ENCODE results near the gene TAF8.

Gene TAF8

DNA sequence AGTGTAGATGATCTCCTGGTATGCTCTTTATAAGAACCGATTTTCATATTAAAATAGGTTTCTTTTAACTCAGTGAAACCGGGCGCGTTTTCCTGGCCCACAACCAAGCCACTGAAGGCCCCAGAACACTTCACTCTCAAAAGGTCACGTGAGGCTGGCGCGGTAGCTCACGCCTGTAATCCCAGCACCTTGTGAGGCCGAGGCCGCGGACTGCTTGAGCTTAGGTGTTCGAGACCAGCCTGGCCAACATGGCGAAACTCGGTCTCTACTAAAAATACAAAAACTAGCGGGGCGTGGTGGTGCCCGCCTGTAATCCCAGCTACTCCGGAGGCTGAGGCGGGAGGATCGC, 402 bp upstream of the TAF8 start:
- DNase-seq (ENCODE audit: extremely low read depth in 1 of 2, low read depth in 1 of 2) = peak in 1 of 2 donors; percentile 50

DNA sequence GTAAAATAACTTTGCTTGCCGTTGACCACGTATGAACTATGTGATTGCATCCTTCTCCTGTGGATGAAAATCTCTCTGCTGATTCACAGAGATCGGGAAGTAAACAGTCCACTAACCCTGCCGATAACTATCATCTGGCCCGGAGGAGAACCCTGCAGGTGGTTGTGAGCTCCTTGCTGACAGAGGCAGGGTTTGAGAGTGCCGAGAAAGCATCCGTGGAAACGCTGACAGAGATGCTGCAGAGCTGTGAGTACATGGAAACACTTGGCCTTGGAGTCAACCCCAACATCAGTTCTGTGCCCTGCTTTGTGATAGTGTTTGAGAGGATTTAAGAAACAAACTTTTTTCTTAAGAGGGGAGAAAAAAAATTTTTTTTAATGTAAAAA, 937 bp downstream of the TAF8 start:
- no peak for DNase-seq (ENCODE audit: extremely low read depth in 1 of 2, low read depth in 1 of 2)

DNA sequence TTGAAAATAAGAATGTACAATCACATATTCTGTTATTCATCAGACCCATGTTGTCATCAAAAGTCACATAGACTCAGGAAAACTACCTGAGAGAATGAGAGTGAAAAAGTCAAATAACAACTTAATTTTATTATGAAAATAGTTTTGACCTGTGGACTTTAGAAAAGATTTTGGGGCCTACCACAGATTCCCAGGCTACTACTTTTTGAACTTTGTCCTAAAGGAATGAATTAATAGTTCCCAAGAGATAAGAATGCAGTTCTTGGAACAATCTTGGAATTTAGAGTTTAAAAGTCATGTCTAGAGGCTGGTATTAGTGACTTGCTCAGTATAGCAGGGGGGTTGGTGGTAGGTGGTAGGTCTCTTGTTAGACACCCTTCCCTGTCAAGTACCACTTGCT, 3.3 kb downstream of the TAF8 start:
- DNase-seq (ENCODE audit: extremely low read depth in 1 of 2, low read depth in 1 of 2) = no peak

DNA sequence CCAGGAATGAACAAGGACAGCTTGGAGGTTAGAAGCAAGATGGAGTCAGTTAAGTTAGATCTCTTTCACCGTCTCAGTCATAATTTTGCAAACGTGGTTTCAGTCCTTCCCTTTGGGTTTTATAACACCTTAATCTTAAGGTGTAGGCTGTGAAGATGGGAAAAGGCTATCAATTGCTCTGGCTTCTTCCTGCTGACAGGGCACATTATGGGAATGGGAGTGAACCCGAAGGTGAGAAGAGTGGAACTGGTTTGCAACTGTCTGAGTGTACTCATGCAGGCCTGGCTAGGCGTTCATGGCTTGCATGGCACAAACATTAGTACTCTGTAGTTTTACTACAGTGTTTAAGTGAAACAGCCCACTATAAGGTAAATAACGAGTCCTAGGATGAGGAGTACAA, 9.4 kb downstream of the TAF8 start:
- no peak for DNase-seq (ENCODE audit: extremely low read depth in 1 of 2, low read depth in 1 of 2)

DNA sequence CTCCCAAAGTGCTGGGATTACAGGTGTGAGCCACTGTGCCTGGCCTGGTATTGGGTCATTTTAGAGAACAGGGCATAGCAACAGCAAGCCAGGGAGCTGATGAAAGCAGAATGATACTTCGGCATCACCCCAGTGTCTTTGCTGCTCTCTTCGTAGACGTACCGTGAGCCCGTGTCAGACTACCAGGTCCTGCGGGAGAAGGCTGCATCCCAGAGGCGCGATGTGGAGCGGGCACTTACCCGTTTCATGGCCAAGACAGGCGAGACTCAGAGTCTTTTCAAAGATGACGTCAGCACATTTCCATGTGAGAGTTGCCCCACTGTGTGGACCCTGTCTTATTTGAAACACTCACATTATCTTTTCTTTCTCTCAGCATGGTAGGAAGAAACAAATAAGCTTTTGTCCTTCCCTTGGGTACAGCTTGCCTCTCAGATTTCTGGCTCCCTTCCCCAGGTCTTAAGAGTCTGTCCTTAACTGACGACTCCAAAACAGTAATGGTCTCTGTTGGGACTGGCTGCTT, 15.9 kb downstream of the TAF8 start:
- DNase-seq (ENCODE audit: extremely low read depth in 1 of 2, low read depth in 1 of 2) = no peak

DNA sequence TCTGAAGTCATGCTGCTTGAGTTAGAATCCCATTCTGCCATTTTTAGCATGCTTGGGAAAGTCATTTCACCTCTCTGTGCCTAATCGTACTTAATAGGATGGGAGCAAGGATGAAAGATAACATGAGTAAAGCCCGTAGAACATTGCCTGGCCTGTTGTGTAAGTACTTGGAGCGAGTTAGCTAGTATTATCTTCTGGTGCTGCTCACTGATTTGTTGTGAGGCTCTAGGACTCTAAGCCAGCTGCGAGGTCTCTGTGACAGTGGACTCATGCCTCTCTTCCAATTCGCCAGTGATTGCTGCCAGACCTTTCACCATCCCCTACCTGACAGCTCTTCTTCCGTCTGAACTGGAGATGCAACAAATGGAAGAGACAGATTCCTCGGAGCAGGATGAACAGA, 17.8 kb downstream of the TAF8 start:
- no peak for DNase-seq (ENCODE audit: extremely low read depth in 1 of 2, low read depth in 1 of 2)

DNA sequence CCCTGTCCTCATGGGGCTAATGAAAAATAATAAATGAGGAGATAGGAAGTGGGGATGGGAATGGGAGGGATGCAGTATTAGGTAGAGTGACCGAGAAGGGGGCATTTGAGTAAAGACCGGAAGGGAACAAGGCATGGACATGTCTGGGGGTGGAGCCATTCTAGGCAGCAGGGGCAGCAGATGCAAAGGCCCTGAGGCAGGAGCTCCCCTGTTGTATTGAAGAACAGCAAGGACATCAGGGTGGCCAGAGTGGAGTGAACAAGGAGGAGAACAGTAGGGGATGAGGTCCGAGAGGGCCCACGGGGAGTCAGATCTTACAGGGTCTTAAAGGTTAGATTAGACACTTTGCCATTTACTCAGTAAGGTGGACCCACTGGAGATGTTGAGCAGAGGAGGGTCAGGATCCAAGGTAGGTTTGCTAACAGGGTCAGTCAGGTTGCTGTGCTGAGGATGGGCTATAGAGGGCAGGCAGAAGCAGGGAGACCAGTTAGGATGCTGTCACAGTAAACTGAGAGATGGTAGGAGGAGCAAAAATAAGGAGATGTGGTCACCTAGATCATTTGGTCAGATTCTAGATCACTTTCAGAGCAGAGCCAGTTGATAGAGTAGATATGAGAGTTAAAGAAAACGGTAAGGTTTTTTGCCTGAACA, 18.7 kb downstream of the TAF8 start:
- DNase-seq (ENCODE audit: extremely low read depth in 1 of 2, low read depth in 1 of 2) = no peak

DNA sequence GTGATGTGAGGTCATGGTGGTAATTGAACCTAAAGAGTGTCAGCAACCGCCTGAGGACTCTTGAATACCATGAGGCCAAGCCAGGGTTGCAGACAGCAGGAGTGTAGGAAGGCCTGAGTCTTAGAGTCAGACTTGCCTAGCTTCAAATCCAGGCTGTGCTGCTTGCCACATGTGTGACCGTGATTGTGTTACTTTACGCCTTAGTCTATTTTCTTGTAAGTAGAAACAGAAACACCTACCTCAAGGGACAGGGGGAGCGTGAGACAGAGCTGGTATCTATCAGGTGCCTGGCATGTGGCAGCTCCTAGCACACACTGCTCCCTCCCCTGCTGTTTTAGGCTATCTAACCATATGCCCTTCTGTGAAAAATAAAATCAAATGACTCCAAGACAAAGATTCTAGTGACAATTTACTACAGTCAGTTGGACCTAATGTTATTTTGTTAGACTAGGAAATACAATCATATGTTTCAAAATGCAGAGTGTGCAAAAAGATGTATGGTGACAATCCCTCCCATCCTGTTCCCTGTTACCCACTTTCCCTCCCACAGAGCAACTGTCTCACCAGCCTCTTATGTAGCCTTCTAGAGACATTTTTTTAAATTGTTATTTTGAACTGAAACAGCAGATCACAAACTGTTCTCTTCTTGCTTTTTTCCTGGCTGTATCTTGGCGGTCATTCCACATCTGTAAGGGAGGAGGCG, 21.7 kb downstream of the TAF8 start:
- DNase-seq (ENCODE audit: extremely low read depth in 1 of 2, low read depth in 1 of 2) = no peak

DNA sequence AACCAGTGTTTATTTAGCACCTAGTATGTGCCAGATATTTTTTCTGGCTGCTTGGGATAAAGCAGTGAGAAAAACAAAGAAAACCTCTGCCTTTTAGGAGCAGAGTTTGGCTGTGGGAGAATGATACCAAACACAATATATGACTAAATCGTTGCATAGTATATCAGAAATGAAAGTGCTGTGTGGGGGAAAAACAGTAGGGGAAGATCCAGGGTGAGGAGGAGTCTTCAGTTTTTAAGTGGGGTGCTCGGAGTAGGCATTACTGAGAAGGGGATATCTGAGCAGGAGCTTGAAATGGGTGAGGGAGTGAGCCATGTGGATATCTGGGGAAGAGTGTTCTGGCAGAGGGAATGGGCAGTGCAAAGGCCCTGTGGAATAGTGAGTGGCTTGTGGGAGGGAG, 23.0 kb downstream of the TAF8 start:
- no peak for DNase-seq (ENCODE audit: extremely low read depth in 1 of 2, low read depth in 1 of 2)

DNA sequence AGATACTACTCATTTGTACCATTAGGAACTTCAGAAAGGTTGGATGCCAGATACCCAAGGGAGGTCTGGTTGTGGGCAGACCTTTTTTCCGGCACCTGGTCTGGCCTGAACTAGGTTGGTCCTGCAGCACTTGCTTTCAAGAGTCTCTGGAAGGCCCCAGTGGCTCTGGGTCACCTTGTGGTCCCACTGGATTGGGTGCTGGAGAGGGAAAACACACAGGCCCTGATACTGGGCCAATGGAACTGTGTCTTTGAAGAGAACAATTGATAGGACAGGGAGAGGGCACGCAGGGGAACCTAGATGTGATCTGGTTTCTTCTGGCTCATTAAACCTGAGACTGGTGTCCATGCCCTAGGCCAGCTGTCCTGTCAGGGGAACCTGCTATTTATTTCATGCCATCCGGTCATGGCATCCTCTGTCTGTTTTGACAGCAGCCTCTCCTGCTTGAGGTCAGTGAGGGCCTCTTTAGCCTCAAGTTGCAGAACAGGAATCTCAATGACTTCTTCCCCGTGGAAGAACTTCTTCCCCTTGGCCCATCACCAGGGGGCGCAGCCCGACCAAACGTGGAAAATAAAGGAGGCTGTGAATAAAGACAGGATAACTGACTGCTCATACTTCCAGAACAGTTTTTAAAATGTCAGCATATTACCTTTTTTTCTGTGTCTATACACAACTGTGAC, 25.0 kb downstream of the TAF8 start:
- DNase-seq (ENCODE audit: extremely low read depth in 1 of 2, low read depth in 1 of 2) = peak in 1 of 2 donors; percentile 52

DNA sequence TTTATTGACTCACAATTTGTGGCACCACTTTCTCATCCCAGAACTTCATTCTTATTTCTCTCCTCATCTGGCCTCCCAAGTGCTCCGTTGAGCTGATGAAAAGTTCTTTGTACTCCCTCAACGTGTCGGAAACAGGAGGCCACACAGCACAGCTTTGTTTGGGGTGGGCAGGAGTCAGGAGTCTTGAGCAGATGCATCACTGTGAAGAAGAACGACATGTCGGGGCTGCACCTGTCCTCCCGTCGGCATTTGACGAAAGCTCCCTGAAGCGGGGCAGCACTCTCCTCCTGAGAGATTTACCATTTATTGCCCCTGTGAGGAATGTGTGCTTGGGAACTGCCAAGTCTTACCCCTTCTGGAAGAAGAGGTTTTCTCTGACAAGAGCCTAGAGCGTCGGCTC, 28.1 kb downstream of the TAF8 start:
- no peak for DNase-seq (ENCODE audit: extremely low read depth in 1 of 2, low read depth in 1 of 2)

DNA sequence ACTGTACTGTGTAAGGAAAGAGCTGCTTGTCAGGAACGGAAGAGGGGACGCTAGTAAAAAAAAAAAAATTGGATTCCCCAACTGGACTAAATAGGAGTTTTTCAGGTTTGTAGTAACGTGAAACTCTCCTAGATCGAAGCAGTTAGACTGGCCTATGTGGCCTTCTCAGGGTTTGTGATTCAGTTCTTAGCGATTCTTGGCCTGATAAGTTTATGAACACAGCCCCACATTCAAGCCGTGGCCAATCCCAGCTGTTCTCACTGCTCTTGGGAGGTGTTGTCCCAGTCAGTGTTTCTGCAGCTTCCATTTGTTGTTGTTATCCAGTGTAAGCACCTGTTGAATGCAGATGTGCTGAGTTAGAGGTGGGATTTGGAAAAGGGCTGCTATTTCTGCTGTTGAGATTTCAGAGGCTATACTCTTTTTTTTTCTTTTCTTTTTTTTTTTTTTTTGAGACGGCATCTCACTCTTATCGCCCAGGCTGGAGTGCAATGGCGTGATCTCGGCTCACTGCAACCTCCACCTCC, 29.7 kb downstream of the TAF8 start:
- DNase-seq (ENCODE audit: extremely low read depth in 1 of 2, low read depth in 1 of 2) = no peak

DNA sequence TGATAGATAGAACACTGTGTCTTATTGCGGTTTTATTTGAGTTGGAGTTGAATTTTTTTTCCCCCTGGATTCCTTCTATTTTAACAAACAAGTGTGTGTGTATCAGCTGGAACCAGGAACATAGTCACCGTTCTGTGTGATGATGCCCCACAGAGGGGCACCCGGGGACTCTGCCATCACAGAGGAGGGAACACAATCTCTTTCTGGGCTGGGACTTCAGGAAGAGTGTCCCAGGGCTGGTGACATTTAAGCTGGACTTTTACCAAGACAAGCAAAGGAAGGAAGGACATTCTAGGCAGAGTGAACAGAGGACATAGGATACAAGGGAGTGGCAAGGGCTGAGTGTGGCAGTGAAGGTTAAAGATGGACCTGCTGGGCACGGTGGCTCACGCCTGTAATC, 33.2 kb downstream of the TAF8 start:
- DNase-seq (ENCODE audit: extremely low read depth in 1 of 2, low read depth in 1 of 2) = no peak

DNA sequence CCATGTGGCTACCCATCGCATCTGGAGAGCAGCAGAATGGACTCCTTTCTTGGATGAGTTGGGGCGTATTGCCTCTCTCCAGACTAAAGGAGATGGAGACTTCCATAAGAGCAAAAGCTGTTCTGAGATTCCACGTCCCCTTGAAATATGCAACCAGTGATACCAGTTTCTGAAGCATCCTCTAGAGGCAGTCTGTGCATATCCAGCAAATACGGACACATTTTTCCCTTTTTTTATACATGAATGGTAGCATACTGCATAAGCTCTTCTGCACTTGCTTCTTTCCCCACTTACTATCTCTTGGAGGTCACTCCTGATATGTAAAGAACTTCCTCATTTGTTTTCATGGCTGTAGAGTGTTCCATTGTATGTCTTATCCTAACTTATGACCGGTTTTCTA, 34.6 kb downstream of the TAF8 start:
- no peak for DNase-seq (ENCODE audit: extremely low read depth in 1 of 2, low read depth in 1 of 2)

DNA sequence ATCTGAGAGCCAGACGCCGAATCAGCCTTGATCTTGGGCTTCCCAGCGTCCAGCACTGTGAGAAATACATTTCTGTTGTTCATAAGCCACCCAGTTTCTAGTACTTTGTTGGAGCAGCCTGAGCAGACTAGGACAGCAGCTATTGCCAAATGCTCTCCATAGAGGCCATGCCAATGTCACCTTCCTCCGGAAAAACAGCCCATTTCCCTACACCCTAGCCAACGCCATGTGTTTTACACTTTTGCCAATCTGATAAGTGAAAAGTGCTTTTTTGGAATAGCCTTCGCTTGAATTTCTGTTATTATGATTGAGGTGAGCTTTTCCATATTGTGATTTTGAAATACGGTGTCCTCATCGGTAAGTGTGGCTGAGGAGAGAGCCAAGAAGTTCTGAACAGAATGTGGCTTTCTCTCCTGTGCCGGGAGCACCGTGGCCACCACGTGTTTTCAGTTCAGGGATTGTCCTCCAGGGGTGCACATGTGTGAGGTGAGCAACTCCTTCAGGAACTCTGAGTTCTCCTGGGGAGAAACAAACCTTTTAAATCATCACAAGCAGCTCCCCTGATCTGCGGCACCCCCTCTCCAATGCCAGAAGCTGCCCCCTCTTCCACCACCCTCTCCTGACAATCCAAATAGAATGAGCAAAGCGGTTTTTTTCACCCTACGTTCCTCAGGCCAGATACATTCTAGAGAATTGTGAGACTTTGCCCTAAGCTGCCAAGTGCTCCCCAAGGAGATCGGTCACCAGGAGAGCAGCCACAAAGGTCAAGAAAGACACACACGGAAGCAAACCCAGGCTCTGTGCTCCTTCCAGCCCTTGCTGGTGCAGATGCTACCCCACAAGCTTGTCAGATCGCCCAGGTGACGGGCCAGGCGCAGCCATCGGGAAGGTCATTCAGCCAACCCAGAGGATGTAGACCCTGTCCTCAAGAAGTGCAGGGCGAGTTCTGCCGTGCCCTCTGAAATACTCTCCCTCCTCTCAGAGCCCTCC, 36.0 kb downstream of the TAF8 start:
- no peak for DNase-seq (ENCODE audit: extremely low read depth in 1 of 2, low read depth in 1 of 2)

DNA sequence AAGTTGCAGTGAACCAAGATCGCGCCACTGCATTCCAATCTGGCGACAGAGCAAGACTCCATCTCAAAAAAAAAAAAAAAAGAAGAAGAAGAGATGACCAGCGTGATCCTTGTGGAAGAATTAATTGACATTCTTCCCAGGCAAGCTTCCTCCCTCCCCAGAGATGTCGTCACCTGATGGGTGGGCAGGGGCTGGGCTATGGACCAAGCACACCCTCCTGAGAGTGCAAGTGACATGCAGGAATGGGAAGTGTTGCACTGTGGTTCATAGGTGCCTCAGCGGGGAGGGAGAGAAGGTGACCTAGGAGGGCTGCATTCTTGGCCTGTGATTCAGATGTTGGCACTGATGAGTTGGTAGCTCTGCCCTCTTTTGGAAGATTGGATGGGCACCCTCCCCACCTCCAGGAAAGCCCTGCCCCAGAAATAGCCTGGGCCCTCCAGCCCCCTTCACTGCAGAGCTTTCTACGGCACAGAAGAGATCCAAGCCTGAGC, 37.8 kb downstream of the TAF8 start:
- no peak for DNase-seq (ENCODE audit: extremely low read depth in 1 of 2, low read depth in 1 of 2)

DNA sequence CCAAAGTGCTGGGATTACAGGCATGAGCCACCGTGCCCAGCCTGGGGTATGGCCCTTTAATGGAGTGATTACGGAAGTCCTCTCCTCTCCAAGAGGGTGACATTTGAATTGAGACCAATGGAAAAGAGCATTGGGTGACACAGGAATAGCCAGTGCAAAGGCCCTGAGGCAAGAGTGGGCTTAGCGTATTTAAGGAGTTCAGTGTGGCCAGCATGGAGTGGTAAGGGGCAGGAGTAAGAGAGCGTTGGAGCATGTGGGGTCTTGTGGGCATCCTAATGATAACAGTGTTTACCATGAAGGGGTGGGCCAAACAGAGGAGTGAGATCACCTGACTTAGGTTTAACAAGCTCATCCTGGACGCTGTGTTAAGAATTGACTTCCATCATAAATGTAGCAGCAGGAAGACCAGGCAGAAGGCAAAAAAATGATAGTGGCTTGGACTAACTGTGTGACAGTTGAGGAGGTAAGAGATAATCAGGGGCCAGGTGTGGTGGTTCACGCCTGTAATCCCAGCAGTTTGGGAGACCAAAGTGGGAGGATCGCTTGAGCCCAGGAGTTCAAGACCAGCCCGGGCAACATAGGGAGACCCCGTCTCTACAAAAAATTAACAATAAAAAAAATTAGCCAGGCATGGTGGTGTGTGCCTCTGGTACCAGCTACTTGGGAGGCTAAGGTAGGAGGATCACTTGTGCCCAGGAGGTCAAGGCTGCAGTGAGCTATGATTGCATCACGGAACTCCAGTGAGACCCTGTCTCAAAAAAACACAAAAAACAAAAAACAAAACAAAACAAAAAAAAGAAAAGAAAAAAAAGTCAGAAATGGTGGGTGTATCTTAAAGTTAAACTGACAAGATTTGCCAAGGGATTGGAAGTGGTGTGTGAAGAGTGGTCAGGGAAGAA, 40.7 kb downstream of the TAF8 start:
- no peak for DNase-seq (ENCODE audit: extremely low read depth in 1 of 2, low read depth in 1 of 2)

DNA sequence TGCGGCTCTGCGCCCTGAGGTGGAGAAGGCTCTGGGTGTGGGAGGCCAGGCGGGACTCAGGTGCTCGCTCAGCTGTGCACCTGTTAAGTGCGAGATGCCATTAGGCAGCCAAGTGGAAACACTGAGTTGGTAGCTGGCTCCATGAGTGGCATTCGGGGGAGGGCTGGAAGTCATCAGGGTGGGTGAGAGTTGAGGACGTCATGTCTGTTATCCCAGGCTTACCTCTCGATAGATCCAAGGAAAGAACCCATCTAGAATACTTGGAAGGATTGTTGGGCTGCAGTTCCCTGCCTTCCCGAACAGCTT, 41.3 kb downstream of the TAF8 start:
- no peak for DNase-seq (ENCODE audit: extremely low read depth in 1 of 2, low read depth in 1 of 2)

DNA sequence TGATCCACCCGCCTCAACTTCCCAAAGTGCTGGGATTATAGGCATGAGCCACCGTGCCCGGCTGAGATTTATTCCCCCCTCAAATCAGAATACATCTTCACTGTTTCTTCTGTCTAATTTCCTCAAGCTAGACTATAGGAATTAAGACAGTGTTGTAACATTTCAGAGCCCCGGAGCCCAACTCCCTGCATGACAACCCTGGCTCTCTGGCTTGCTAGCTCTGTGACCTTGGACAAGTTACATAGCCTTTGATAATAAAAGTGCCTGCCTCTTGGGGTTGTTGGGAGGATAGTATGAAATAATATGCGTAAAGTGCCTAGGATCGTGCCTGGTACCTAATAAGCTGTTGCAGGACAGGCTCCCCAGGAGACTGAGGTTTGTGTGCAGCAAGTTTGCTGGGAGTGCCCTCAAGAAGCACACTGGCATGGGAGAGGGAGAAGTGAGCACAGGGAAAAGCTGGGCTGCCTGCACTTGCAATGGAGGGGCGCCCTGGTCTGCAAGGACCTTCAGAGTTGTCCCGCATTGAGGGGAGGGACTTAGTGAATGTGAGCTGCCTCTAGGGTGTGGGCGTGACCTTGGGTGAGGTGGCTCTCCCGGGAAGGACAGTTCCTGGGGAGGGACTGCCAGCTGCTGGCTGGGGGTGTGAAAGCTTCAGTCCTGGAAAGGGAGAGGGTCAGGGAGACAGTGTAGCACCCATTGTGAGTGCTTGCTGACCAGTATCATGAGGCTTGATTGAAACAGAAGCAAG, 43.4 kb downstream of the TAF8 start:
- no peak for DNase-seq (ENCODE audit: extremely low read depth in 1 of 2, low read depth in 1 of 2)
